IMR-90 (cell line): ENCODE data around the gene INPP5A.

Experiments used
- CEBPB ChIP-seq: IDR thresholded peaks from 2 replicates; pipeline ENCODE4 v1.6.1; 2012; ENCODE audit warnings: low read depth, low read length, improper control_type of control experiment
- FOS ChIP-seq: fragments of 150-350 bp; IDR thresholded peaks from 2 replicates; pipeline ENCODE4 v1.6.1; 2016; ENCODE audit warnings: low read depth, low read length
- MXI1 ChIP-seq: IDR thresholded peaks from 2 replicates; pipeline ENCODE4 v1.6.1; 2012; ENCODE audit warnings: low read depth, mild to moderate bottlenecking, low read length, moderate library complexity, borderline replicate concordance
- NFE2L2 ChIP-seq: fragments of 150-350 bp; IDR thresholded peaks from 2 replicates; pipeline ENCODE4 v1.6.1; 2016; ENCODE audit warnings: low read depth, mild to moderate bottlenecking, low read length
- POLR2A ChIP-seq: IDR thresholded peaks from 2 replicates; pipeline ENCODE4 v1.6.1; 2012; ENCODE audit warnings: mild to moderate bottlenecking, low read depth, low read length
- RAD21 ChIP-seq: IDR thresholded peaks from 2 replicates; pipeline ENCODE4 v1.6.1; 2012; ENCODE audit warnings: low read length, improper control_type of control experiment
- SMC3 ChIP-seq: fragments of 150-350 bp; IDR thresholded peaks from 2 replicates; pipeline ENCODE4 v1.6.1; 2016; ENCODE audit warnings: low read depth, mild to moderate bottlenecking, antibody characterized with exemption, low read length, moderate library complexity
- TF ChIP-seq, protein P1 (sequence below): conservative IDR thresholded peaks from 2 replicates; pipeline ENCODE4 v1.5.1; 2012; ENCODE audit warnings: mild to moderate bottlenecking, low read depth, low read length, improper control_type of control experiment
- TF ChIP-seq, protein P2 (sequence below): fragments of 150-350 bp; IDR thresholded peaks from 2 replicates; pipeline ENCODE4 v1.6.1; 2017; ENCODE audit warnings: mild to moderate bottlenecking, antibody characterized with exemption, low read length, low read depth

DNA sequence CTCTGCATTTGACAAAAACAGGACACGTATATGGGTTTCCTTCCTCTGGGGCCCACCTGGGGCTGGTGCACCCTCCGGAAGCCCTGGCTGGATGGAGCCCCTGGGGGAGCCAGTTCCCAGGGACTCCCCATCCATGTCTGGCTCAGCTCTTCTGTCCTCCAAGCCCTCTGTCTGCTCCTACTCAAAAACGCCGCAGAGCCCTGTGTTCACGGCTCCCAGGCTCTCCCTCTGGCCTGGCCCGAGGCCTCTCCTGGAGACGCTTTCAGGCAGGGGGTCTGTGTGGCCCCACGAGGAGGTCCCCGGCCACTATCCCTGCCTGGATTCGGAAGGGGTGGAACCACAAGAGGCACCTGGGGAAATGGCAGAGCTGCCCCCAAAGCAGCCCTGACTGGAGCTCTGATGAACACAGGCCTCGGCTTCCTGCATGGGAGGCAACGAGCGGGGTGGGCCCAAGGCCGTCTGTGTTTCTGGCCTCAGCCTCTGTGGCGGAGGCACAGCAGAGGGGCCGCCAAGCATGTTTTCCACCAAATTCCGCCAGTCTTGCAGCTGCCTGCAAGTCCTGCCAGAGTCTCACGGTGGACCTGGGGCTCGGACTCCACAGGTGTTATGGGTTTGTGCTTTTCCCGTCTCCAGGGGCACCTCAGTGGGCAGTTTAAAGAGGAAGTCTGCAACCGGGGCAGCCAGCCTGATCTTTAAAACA is 22.6 kb upstream of the INPP5A start:
- TF ChIP-seq FOS: no peak
- TF ChIP-seq, protein P1, sequence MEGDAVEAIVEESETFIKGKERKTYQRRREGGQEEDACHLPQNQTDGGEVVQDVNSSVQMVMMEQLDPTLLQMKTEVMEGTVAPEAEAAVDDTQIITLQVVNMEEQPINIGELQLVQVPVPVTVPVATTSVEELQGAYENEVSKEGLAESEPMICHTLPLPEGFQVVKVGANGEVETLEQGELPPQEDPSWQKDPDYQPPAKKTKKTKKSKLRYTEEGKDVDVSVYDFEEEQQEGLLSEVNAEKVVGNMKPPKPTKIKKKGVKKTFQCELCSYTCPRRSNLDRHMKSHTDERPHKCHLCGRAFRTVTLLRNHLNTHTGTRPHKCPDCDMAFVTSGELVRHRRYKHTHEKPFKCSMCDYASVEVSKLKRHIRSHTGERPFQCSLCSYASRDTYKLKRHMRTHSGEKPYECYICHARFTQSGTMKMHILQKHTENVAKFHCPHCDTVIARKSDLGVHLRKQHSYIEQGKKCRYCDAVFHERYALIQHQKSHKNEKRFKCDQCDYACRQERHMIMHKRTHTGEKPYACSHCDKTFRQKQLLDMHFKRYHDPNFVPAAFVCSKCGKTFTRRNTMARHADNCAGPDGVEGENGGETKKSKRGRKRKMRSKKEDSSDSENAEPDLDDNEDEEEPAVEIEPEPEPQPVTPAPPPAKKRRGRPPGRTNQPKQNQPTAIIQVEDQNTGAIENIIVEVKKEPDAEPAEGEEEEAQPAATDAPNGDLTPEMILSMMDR: no peak
- no peak for TF ChIP-seq POLR2A
- no peak for TF ChIP-seq SMC3
- TF ChIP-seq MXI1: no peak
- no peak for TF ChIP-seq RAD21
- TF ChIP-seq CEBPB: no peak
- TF ChIP-seq, protein P2, sequence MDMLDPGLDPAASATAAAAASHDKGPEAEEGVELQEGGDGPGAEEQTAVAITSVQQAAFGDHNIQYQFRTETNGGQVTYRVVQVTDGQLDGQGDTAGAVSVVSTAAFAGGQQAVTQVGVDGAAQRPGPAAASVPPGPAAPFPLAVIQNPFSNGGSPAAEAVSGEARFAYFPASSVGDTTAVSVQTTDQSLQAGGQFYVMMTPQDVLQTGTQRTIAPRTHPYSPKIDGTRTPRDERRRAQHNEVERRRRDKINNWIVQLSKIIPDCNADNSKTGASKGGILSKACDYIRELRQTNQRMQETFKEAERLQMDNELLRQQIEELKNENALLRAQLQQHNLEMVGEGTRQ: no peak
- TF ChIP-seq NFE2L2: no peak
